Progenitor cell of endocrine pancreas (in vitro differentiated cells): Measurements from ENCODE around the gene DSG3. TPM values are rescaled to one million over a fixed set of nuclear protein-coding genes. Genes with fewer than 3 reads are reported as not detected.

ENCODE experiments used
- DNase-seq: peaks from one replicate; pipeline ENCODE4 v3.0.0; 2021; ENCODE audit warnings: low spot score; ENCODE audit not compliant: unreplicated experiment
- H3K27ac Mint-ChIP-seq: 2 replicates; pipeline ENCODE4 v1.8.0; 2021; ENCODE audit warnings: mild to moderate bottlenecking, moderate library complexity, mixed read lengths
- H3K27me3 Mint-ChIP-seq: 2 replicates; pipeline ENCODE4 v1.8.0; 2021; ENCODE audit warnings: mixed read lengths
- H3K36me3 Mint-ChIP-seq: 2 replicates; pipeline ENCODE4 v1.8.0; 2022; ENCODE audit warnings: mixed read lengths; ENCODE audit not compliant: insufficient read depth
- H3K4me1 Mint-ChIP-seq: 2 replicates; pipeline ENCODE4 v1.8.0; 2021; ENCODE audit warnings: low read depth, mixed read lengths
- H3K4me3 Mint-ChIP-seq: 2 replicates; pipeline ENCODE4 v1.8.0; 2021; ENCODE audit warnings: low read depth, mild to moderate bottlenecking, moderate library complexity, mixed read lengths
- H3K9me3 Mint-ChIP-seq: 2 replicates; pipeline ENCODE4 v1.8.0; 2021; ENCODE audit warnings: low read depth, mixed read lengths
- long read RNA-seq: library from polyadenylated mRNA; unstranded; transcript quantifications from one replicate; pipeline ENCODE4 v2.0.0, GENCODE V29; 2020
- total RNA-seq: library from RNA; stranded (reverse); gene quantifications from 2 replicates; pipeline ENCODE4 v1.2.1, GENCODE V29; 2021
- TF ChIP-seq, protein P1 (sequence below): fragments of 200-600 bp; sonication (generic); IDR thresholded peaks from one replicate; pipeline ENCODE4 v1.5.0; 2021; ENCODE audit warnings: antibody characterized with exemption, mild to moderate bottlenecking; ENCODE audit not compliant: unreplicated experiment

The DSG3 gene, protein sequence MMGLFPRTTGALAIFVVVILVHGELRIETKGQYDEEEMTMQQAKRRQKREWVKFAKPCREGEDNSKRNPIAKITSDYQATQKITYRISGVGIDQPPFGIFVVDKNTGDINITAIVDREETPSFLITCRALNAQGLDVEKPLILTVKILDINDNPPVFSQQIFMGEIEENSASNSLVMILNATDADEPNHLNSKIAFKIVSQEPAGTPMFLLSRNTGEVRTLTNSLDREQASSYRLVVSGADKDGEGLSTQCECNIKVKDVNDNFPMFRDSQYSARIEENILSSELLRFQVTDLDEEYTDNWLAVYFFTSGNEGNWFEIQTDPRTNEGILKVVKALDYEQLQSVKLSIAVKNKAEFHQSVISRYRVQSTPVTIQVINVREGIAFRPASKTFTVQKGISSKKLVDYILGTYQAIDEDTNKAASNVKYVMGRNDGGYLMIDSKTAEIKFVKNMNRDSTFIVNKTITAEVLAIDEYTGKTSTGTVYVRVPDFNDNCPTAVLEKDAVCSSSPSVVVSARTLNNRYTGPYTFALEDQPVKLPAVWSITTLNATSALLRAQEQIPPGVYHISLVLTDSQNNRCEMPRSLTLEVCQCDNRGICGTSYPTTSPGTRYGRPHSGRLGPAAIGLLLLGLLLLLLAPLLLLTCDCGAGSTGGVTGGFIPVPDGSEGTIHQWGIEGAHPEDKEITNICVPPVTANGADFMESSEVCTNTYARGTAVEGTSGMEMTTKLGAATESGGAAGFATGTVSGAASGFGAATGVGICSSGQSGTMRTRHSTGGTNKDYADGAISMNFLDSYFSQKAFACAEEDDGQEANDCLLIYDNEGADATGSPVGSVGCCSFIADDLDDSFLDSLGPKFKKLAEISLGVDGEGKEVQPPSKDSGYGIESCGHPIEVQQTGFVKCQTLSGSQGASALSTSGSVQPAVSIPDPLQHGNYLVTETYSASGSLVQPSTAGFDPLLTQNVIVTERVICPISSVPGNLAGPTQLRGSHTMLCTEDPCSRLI
- total RNA-seq: not detected in 2 replicates
- long read RNA-seq: 0 reads

DNA sequence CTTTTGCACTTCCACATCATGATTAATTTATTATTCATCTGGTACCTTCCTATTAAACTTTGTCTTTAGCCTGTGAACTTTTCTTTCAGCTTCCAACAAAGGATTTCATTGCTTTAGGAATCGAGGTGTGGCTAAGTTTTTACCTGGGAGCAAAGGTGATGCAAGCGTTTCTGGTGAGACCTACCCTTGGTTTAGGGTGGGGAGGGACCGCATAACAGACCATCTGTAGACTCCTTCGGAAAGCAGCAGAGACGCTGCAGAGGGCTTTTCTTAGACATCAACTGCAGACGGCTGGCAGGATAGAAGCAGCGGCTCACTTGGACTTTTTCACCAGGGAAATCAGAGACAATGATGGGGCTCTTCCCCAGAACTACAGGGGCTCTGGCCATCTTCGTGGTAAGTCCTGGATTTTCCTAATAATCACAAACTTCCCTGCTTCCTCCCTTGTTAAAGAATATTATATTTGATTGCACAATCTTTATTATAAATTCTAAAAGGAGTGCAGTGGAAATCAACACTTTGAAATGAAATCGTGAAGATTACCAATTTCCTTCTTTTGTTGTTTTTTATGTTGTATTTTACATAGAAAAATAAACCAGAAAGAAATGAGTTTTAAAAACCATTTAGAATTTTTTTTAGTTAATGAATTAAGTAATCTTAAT lies at the start of gene DSG3:
DSG3 (plus strand) TSS at position 212 of the 662 bp plus-strand sequence; CDS start at position 349, 137 bp downstream.
- Mint-ChIP-seq H3K27me3 (peaks cover under 1% of the 10 kb centered on the region), H3K36me3 (no peaks in the 10 kb centered on the region), H3K4me1 (no peaks in the 10 kb centered on the region), H3K4me3 (no peak within 1 kb of the TSS), H3K27ac (no peak within 1 kb of the TSS), H3K9me3 (no peaks in the 10 kb centered on the region)
- TF ChIP-seq, protein P1, sequence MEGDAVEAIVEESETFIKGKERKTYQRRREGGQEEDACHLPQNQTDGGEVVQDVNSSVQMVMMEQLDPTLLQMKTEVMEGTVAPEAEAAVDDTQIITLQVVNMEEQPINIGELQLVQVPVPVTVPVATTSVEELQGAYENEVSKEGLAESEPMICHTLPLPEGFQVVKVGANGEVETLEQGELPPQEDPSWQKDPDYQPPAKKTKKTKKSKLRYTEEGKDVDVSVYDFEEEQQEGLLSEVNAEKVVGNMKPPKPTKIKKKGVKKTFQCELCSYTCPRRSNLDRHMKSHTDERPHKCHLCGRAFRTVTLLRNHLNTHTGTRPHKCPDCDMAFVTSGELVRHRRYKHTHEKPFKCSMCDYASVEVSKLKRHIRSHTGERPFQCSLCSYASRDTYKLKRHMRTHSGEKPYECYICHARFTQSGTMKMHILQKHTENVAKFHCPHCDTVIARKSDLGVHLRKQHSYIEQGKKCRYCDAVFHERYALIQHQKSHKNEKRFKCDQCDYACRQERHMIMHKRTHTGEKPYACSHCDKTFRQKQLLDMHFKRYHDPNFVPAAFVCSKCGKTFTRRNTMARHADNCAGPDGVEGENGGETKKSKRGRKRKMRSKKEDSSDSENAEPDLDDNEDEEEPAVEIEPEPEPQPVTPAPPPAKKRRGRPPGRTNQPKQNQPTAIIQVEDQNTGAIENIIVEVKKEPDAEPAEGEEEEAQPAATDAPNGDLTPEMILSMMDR: no peak
- DNase-seq: no peak

DNA sequence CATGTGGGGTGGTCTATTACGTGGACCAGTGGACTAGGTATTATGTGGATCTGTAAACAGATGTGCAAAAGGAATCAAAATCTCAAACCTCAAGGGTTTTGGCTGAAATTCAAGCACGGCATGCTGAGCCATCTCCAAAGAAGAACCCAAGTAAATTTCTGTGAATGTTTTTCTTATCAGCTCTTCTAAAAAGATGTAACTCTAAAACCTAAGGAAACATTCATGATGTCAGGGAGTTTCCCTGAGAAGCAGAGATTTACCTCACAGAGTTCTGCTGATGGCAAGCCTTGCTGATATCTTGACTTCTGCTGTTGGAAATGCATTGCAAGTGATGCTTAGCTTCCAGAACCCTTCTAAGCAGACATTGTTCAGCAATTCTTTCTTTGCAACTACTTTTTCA lies 49.4 kb upstream of the DSG3 start:
- peaks cover 1% of the 10 kb centered on the region for H3K9me3 Mint-ChIP-seq
- TF ChIP-seq, protein P1: no peak
- no peak for DNase-seq
- no peak overlapping the region for H3K27ac Mint-ChIP-seq
- H3K4me3 Mint-ChIP-seq: no peak overlapping the region
- no peaks in the 10 kb centered on the region for H3K27me3 Mint-ChIP-seq
- H3K4me1 Mint-ChIP-seq: peaks cover 45% of the 10 kb centered on the region
- H3K36me3 Mint-ChIP-seq: no peaks in the 10 kb centered on the region

DNA sequence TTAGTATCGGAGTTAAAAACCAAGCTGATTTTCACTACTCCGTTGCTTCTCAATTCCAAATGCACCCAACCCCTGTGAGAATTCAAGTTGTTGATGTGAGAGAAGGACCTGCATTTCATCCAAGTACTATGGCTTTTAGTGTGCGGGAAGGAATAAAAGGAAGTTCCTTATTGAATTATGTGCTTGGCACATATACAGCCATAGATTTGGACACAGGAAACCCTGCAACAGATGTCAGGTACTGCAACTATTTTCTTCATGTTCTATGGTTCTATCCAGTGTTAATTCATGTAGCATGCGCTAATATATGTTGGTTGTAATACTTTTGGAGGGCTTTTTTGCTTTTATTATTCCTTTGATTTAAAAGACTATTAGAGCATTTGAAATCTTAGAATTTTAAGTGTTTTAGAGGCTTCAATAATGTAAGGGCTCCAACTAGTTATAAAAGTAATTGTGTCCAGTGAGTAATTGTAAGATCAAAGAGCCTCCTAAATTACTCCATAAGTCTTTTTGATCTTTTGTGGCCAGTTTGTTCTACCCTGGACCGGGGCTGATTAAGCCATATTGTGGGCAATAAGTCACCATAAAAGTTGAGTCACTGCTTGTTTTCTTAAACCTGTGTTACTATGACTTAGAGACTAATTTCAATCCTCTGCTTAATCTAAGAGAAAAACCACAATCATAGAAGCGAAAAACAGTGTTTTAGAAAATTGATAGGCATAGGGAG lies 48.1 kb upstream of the DSG3 start:
- no peak for DNase-seq
- Mint-ChIP-seq H3K27ac (peak overlapping the region; percentile 39), H3K9me3 (no peaks in the 10 kb centered on the region), H3K4me3 (no peak overlapping the region), H3K27me3 (no peaks in the 10 kb centered on the region), H3K4me1 (peaks cover 49% of the 10 kb centered on the region), H3K36me3 (no peaks in the 10 kb centered on the region)
- TF ChIP-seq, protein P1: no peak

DNA sequence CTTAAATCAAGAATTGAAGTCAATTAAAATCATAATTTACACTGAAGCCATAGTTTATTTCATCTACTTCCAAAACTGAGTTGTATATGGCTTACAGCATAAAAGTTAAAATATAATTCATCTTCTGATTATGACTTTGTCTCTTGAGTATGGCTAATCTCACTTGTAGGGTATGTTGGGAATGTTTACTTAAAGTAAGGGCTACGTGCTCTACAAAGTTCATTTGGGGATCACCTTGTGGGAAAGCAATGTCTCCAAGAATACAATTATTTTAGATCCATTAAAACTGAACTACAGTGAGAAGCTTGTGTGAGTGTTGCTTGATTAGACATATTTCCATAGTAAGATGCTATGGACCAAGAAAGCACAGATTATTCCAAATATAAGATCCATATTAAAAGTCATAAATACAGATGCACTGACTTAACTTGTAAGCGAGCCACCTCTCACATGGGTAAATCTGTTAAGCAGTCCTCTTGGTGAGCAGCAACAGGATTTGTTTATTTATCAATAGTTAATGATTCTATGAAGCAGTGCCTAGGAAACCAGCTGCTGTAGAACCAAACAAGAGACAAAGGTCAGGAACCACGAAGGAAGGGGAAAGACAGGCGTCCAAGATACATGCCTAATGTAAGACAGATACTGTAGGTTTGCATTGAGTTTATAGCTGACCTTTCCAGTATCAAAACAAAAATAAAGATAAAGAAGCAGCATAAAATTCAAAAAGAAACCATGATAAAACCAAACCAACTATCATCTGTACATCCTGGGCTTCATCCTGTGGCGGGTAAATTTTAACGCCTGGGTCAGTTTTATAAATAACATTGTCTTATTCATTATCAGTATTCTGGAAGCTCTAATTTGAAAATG lies 46.1 kb upstream of the DSG3 start:
- no peak for DNase-seq
- Mint-ChIP-seq H3K27me3 (no peaks in the 10 kb centered on the region), H3K9me3 (no peaks in the 10 kb centered on the region), H3K36me3 (no peaks in the 10 kb centered on the region), H3K4me1 (peaks cover 49% of the 10 kb centered on the region), H3K27ac (peak overlapping the region; percentile 49), H3K4me3 (peak overlapping the region; percentile 17)
- TF ChIP-seq, protein P1: no peak
